Neutrophil (primary cell): Measurements from ENCODE around the gene VWA5B1.
A peak's percentile ranks its signal among the peaks of the same experiment; 100 is the strongest.

Experiments used
- H3K27ac ChIP-seq: fragments of 200-600 bp; sonication (generic); 2 replicates; pipeline ENCODE4 v1.5.1; 2016; ENCODE audit warnings: mild to moderate bottlenecking, moderate library complexity
- H3K27me3 ChIP-seq: fragments of 200-600 bp; sonication (generic); 2 replicates; pipeline ENCODE4 v1.6.0; 2016; ENCODE audit warnings: mild to moderate bottlenecking
- H3K36me3 ChIP-seq: fragments of 200-600 bp; sonication (generic); 2 replicates; pipeline ENCODE4 v1.5.1; 2017
- H3K4me1 ChIP-seq, 2 experiments: fragments of 200-600 bp in 1 of 2; sonication (generic) in 1 of 2; 1 replicate in 1 of 2; 2 replicates in 1 of 2; pipeline versions ENCODE4 v1.5.1 to v1.6.1; 2013 to 2016; ENCODE audit warnings: low read depth in 1 of 2, low read length in 1 of 2, mild to moderate bottlenecking in 1 of 2, moderate library complexity in 1 of 2; ENCODE audit not compliant: control insufficient read depth in 1 of 2, insufficient read depth in 1 of 2
- H3K4me3 ChIP-seq, 2 experiments: fragments of 200-600 bp in 1 of 2; sonication (generic) in 1 of 2; 1 replicate in 1 of 2; 2 replicates in 1 of 2; pipeline ENCODE4 v1.5.1; 2013 to 2016; ENCODE audit warnings: low read depth in 1 of 2, low read length in 1 of 2, mild to moderate bottlenecking in 1 of 2, moderate library complexity in 1 of 2
- H3K9me3 ChIP-seq: fragments of 200-600 bp; sonication (generic); 2 replicates; pipeline ENCODE4 v1.5.1; 2016
- CTCF ChIP-seq: fragments of 200-600 bp; sonication (generic); IDR thresholded peaks from 2 replicates; pipeline ENCODE4 v1.5.1; 2016; ENCODE audit warnings: antibody characterized with exemption

VWA5B1 gene

DNA sequence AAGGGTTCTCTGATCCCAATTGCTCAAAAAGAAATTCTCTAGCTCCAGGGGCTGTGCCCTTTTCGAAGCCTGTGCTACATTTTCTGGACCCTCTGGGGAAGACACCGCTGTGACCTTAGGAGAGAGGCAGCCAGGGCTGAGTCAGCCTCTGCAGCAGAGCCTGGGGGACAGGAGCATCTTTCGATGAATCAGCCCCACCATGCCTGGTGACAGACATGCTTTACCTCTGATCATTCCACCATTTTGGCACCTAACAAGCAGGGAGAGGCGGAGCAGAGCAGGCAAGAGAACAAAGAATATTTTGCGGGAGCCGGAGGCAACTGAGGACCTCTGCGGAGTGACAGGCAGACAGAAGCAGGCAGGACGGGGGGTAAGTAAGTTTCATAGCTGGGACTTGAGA lies 84.9 kb downstream of the VWA5B1 start:
- peaks cover 55% of the 10 kb centered on the region for H3K27me3 ChIP-seq
- no peak for TF ChIP-seq CTCF
- no peaks in the 10 kb centered on the region for H3K36me3 ChIP-seq
- no peak overlapping the region for H3K4me3 ChIP-seq
- no peaks in the 10 kb centered on the region for H3K4me1 ChIP-seq
- no peak overlapping the region for H3K27ac ChIP-seq
- no peaks in the 10 kb centered on the region for H3K9me3 ChIP-seq

DNA sequence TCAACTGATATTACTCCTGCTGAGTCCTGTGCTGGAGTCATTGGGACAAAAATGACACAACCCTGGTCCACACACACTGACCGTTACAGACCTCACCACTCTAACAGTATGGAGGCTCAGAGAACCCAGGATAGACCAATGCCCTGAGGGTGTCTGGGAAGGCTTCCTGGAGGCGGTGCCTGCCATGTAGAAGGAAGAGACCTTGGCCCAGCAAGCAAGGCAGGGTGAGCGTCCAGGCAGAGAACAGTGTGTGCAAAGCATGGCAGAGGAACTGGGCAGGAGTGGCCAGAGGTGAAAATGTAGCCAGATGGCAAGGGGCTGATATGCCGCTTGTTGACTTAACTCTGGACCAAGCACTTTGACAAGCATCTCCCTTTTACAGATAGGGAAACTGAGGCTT lies 85.5 kb downstream of the VWA5B1 start:
- Histone ChIP-seq H3K36me3 (no peaks in the 10 kb centered on the region), H3K27me3 (peaks cover 49% of the 10 kb centered on the region), H3K27ac (no peak overlapping the region), H3K4me1 (no peaks in the 10 kb centered on the region), H3K9me3 (no peaks in the 10 kb centered on the region), H3K4me3 (no peak overlapping the region)
- TF ChIP-seq CTCF = no peak

- peak; percentile 16 for TF ChIP-seq CTCF
- H3K4me3 ChIP-seq = no peak overlapping the region
- H3K9me3 ChIP-seq = no peaks in the 10 kb centered on the region
- H3K27ac ChIP-seq = no peak overlapping the region
- H3K36me3 ChIP-seq = no peaks in the 10 kb centered on the region
- peaks cover 41% of the 10 kb centered on the region for H3K27me3 ChIP-seq
- H3K4me1 ChIP-seq = no peaks in the 10 kb centered on the region
Measured at GRCh38 chr1:20376880-20377494, 86.3 kb downstream of the VWA5B1 start.

DNA sequence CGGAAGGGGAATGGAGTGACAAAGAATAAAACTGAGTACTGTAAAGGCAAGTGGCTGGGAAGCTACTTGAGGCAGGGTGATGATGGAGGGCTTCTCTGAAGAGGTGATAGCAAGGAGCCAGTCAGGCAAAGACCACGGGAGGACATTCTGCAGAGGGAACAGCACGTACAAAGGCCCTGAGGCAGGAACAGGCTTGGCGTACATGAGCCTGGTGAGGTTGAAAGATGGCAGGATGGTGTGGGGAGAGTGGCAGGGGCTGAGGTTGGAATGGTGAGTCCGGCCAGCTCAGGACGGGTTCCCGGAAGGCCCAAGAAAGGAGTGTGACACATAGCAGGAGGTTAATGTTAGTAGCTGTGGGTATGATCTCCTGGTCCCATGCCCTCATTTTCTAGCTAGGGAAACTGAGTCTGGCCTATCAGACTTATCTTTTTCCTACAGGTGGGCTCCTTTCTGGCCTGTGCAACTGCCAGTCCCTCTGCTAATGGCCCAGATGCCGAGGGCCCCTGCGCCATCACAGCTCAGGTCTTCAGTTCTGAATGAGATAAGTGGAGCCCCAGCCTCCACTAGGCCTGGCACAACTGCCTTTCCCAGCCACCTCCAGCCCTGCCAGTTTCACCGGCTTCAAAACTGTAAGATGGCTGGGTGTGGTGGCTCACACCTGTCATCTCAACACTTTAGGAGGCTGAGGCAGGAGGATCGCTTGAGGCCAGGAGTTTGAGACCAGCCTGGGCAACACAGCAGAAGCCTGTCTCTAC lies 87.0 kb downstream of the VWA5B1 start:
- Histone ChIP-seq H3K4me1 (no peaks in the 10 kb centered on the region), H3K36me3 (no peaks in the 10 kb centered on the region), H3K4me3 (no peak overlapping the region), H3K27ac (no peak overlapping the region), H3K9me3 (no peaks in the 10 kb centered on the region), H3K27me3 (peaks cover 34% of the 10 kb centered on the region)
- no peak for TF ChIP-seq CTCF

DNA sequence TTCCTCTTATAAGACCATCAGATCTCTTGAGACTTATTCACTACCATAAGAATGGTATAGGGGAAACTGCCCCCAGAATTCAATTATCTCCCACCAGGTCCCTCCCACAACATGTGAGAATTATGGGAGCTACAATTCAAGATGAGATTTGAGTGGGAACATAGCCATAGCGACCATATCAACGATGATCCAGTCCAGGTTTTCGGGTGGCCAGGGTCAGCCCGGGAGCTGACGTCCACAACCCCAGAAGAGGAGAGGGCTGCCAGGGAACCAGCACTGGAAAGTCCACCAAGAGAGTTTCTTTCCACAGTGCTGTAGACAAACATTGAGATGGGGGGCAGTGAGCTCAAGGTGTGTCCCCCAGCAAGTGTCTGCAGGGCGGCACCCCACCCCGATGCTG lies 88.4 kb downstream of the VWA5B1 start:
- H3K4me3 ChIP-seq = no peak overlapping the region
- H3K27me3 ChIP-seq = peaks cover 33% of the 10 kb centered on the region
- no peak overlapping the region for H3K27ac ChIP-seq
- H3K4me1 ChIP-seq = no peaks in the 10 kb centered on the region
- H3K9me3 ChIP-seq = no peaks in the 10 kb centered on the region
- TF ChIP-seq CTCF = no peak
- no peaks in the 10 kb centered on the region for H3K36me3 ChIP-seq
